ENCODE measurements around the gene GET3.

Gene GET3

GRCh38 chr19:12788042-12788681 is 50.9 kb downstream of the GET3 start:
- H3K27ac ChIP-seq (ENCODE audit: low read depth, low read length): peak overlapping the region; percentile 100
- peaks cover 18% of the 10 kb centered on the region for H3K79me2 ChIP-seq (ENCODE audit: control insufficient read depth, insufficient read depth, low read length, unreplicated experiment)
- no peaks in the 10 kb centered on the region for H3K27me3 ChIP-seq (ENCODE audit: insufficient read depth, low read length)
- peaks cover 55% of the 10 kb centered on the region for H3K4me1 ChIP-seq (ENCODE audit: control insufficient read depth, insufficient read depth, low read length, unreplicated experiment)
- H3K36me3 ChIP-seq (ENCODE audit: insufficient read depth, low read length): no peaks in the 10 kb centered on the region
- peak overlapping the region; percentile 93 for H3K4me3 ChIP-seq (ENCODE audit: low read depth, low read length)
- H2AFZ ChIP-seq (ENCODE audit: low read length, unreplicated experiment): no peak overlapping the region

GRCh38 chr19:12788682-12789097 is 51.4 kb downstream of the GET3 start:
- peak overlapping the region; percentile 100 for H3K27ac ChIP-seq (ENCODE audit: low read depth, low read length)
- peaks cover 20% of the 10 kb centered on the region for H3K79me2 ChIP-seq (ENCODE audit: control insufficient read depth, insufficient read depth, low read length, unreplicated experiment)
- no peaks in the 10 kb centered on the region for H3K27me3 ChIP-seq (ENCODE audit: insufficient read depth, low read length)
- peak overlapping the region; percentile 93 for H3K4me3 ChIP-seq (ENCODE audit: low read depth, low read length)
- H3K4me1 ChIP-seq (ENCODE audit: control insufficient read depth, insufficient read depth, low read length, unreplicated experiment): peaks cover 50% of the 10 kb centered on the region
- H2AFZ ChIP-seq (ENCODE audit: low read length, unreplicated experiment): peak overlapping the region; percentile 50
- no peaks in the 10 kb centered on the region for H3K36me3 ChIP-seq (ENCODE audit: insufficient read depth, low read length)

- H3K4me1 ChIP-seq (ENCODE audit: control insufficient read depth, insufficient read depth, low read length, unreplicated experiment): peaks cover 44% of the 10 kb centered on the region
- peak overlapping the region; percentile 50 for H2AFZ ChIP-seq (ENCODE audit: low read length, unreplicated experiment)
- H3K27me3 ChIP-seq (ENCODE audit: insufficient read depth, low read length): no peaks in the 10 kb centered on the region
- H3K79me2 ChIP-seq (ENCODE audit: control insufficient read depth, insufficient read depth, low read length, unreplicated experiment): peaks cover 20% of the 10 kb centered on the region
- no peaks in the 10 kb centered on the region for H3K36me3 ChIP-seq (ENCODE audit: insufficient read depth, low read length)
- peak overlapping the region; percentile 93 for H3K4me3 ChIP-seq (ENCODE audit: low read depth, low read length)
- peak overlapping the region; percentile 100 for H3K27ac ChIP-seq (ENCODE audit: low read depth, low read length)
Measured at GRCh38 chr19:12789098-12789903, 52.0 kb downstream of the GET3 start.

- Histone ChIP-seq H3K4me1 (ENCODE audit: control insufficient read depth, insufficient read depth, low read length, unreplicated experiment) (peaks cover 41% of the 10 kb centered on the region), H3K27me3 (ENCODE audit: insufficient read depth, low read length) (no peaks in the 10 kb centered on the region), H3K79me2 (ENCODE audit: control insufficient read depth, insufficient read depth, low read length, unreplicated experiment) (peaks cover 20% of the 10 kb centered on the region), H3K36me3 (ENCODE audit: insufficient read depth, low read length) (no peaks in the 10 kb centered on the region), H3K4me3 (ENCODE audit: low read depth, low read length) (peak overlapping the region; percentile 93), H2AFZ (ENCODE audit: low read length, unreplicated experiment) (no peak overlapping the region), H3K27ac (ENCODE audit: low read depth, low read length) (peak overlapping the region; percentile 100)
Measured at GRCh38 chr19:12789904-12790619, 52.8 kb downstream of the GET3 start.

DNA sequence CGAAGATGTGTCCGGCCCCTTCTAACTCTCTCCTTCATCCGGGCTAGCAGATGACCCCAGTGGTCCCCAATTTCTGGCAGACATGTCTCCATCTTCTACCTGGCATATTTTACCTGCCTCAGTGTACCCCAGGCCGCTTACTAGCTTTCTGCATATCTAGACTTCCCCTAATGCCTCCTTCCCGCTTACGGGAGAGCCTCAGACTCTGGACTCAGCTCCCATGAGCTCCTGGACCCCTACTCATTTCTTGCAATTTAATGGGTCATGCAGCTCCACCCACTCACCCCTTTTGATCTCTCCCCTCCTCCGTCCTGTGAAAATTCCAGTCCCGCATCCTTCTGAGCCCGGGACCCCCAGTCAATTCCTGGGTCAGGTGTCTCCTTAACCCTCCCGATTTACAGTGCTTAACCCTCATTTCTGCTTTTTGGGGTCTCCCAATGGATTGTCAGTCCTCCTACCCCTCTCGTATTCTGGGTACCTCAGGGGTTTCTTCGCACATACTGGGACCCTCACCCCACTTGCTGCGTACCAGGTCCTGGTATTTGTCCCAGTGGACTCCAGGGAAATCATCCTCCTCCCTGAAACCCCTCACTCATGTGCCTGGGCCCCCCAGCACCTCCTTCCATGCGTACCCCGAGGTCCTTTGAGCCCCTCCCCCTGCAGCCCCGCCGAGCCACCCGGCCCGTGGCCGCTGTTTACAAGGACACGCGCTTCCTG is 53.5 kb downstream of the GET3 start:
- Histone ChIP-seq H3K27me3 (ENCODE audit: insufficient read depth, low read length) (no peaks in the 10 kb centered on the region), H3K4me3 (ENCODE audit: low read depth, low read length) (peak overlapping the region; percentile 93), H3K36me3 (ENCODE audit: insufficient read depth, low read length) (no peaks in the 10 kb centered on the region), H3K79me2 (ENCODE audit: control insufficient read depth, insufficient read depth, low read length, unreplicated experiment) (peaks cover 20% of the 10 kb centered on the region), H3K27ac (ENCODE audit: low read depth, low read length) (peak overlapping the region; percentile 100), H3K4me1 (ENCODE audit: control insufficient read depth, insufficient read depth, low read length, unreplicated experiment) (peaks cover 33% of the 10 kb centered on the region), H2AFZ (ENCODE audit: low read length, unreplicated experiment) (no peak overlapping the region)

GRCh38 chr19:12791345-12792050 is 54.2 kb downstream of the GET3 start, which contains the start of gene JUNB:
Gene JUNB (plus strand): TSS chr19:12791486. CDS start chr19:12791772, 286 bp downstream.
- Histone ChIP-seq H3K4me3 (ENCODE audit: low read depth, low read length) (peak within 1 kb of the TSS; percentile 93), H3K4me1 (ENCODE audit: control insufficient read depth, insufficient read depth, low read length, unreplicated experiment) (peaks cover 26% of the 10 kb centered on the region), H3K27me3 (ENCODE audit: insufficient read depth, low read length) (no peaks in the 10 kb centered on the region), H3K79me2 (ENCODE audit: control insufficient read depth, insufficient read depth, low read length, unreplicated experiment) (peaks cover 20% of the 10 kb centered on the region), H3K36me3 (ENCODE audit: insufficient read depth, low read length) (no peaks in the 10 kb centered on the region), H2AFZ (ENCODE audit: low read length, unreplicated experiment) (no peak within 1 kb of the TSS), H3K27ac (ENCODE audit: low read depth, low read length) (peak within 1 kb of the TSS; percentile 100)

DNA sequence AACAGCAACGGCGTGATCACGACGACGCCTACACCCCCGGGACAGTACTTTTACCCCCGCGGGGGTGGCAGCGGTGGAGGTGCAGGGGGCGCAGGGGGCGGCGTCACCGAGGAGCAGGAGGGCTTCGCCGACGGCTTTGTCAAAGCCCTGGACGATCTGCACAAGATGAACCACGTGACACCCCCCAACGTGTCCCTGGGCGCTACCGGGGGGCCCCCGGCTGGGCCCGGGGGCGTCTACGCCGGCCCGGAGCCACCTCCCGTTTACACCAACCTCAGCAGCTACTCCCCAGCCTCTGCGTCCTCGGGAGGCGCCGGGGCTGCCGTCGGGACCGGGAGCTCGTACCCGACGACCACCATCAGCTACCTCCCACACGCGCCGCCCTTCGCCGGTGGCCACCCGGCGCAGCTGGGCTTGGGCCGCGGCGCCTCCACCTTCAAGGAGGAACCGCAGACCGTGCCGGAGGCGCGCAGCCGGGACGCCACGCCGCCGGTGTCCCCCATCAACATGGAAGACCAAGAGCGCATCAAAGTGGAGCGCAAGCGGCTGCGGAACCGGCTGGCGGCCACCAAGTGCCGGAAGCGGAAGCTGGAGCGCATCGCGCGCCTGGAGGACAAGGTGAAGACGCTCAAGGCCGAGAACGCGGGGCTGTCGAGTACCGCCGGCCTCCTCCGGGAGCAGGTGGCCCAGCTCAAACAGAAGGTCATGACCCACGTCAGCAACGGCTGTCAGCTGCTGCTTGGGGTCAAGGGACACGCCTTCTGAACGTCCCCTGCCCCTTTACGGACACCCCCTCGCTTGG is 55.0 kb downstream of the GET3 start:
- Histone ChIP-seq H2AFZ (ENCODE audit: low read length, unreplicated experiment) (no peak overlapping the region), H3K27ac (ENCODE audit: low read depth, low read length) (peak overlapping the region; percentile 100), H3K4me3 (ENCODE audit: low read depth, low read length) (peak overlapping the region; percentile 93)

DNA sequence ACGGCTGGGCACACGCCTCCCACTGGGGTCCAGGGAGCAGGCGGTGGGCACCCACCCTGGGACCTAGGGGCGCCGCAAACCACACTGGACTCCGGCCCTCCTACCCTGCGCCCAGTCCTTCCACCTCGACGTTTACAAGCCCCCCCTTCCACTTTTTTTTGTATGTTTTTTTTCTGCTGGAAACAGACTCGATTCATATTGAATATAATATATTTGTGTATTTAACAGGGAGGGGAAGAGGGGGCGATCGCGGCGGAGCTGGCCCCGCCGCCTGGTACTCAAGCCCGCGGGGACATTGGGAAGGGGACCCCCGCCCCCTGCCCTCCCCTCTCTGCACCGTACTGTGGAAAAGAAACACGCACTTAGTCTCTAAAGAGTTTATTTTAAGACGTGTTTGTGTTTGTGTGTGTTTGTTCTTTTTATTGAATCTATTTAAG is 55.6 kb downstream of the GET3 start:
- no peaks in the 10 kb centered on the region for H3K36me3 ChIP-seq (ENCODE audit: insufficient read depth, low read length)
- H2AFZ ChIP-seq (ENCODE audit: low read length, unreplicated experiment): no peak overlapping the region
- H3K27ac ChIP-seq (ENCODE audit: low read depth, low read length): peak overlapping the region; percentile 100

More for the DNA sequence above, 55.0 kb downstream of the GET3 start:
- peaks cover 24% of the 10 kb centered on the region for H3K4me1 ChIP-seq (ENCODE audit: control insufficient read depth, insufficient read depth, low read length, unreplicated experiment)
- no peaks in the 10 kb centered on the region for H3K27me3 ChIP-seq (ENCODE audit: insufficient read depth, low read length)
- peaks cover 20% of the 10 kb centered on the region for H3K79me2 ChIP-seq (ENCODE audit: control insufficient read depth, insufficient read depth, low read length, unreplicated experiment)
- H3K36me3 ChIP-seq (ENCODE audit: insufficient read depth, low read length): no peaks in the 10 kb centered on the region

More for the DNA sequence above, 55.6 kb downstream of the GET3 start:
- Histone ChIP-seq H3K27me3 (ENCODE audit: insufficient read depth, low read length) (no peaks in the 10 kb centered on the region), H3K4me1 (ENCODE audit: control insufficient read depth, insufficient read depth, low read length, unreplicated experiment) (peaks cover 24% of the 10 kb centered on the region), H3K4me3 (ENCODE audit: low read depth, low read length) (peak overlapping the region; percentile 93), H3K79me2 (ENCODE audit: control insufficient read depth, insufficient read depth, low read length, unreplicated experiment) (peaks cover 20% of the 10 kb centered on the region)
